ENCODE measurements around the gene PXDN.
"Not testable (repeated sequence)": the region's sequence is repeated elsewhere in the genome, so short reads cannot be mapped to it uniquely, and the experiment has no call there.

PXDN gene

GRCh38 chr2:1700427-1700826 is 43.9 kb downstream of the PXDN start:
- FAIRE-seq: not testable (repeated sequence)

- FAIRE-seq: no peak
Observed at GRCh38 chr2:1698188-1698945, 45.9 kb downstream of the PXDN start.

GRCh38 chr2:1697601-1698000 is 46.7 kb downstream of the PXDN start:
- FAIRE-seq: no peak

- FAIRE-seq: no peak
Observed at GRCh38 chr2:1696472-1696871, 47.8 kb downstream of the PXDN start.

GRCh38 chr2:1694371-1695271 is 49.7 kb downstream of the PXDN start:
- FAIRE-seq: no peak

- no peak for FAIRE-seq
Observed at GRCh38 chr2:1693723-1694122, 50.6 kb downstream of the PXDN start.

- no peak for FAIRE-seq
Observed at GRCh38 chr2:1692342-1692741, 52.0 kb downstream of the PXDN start.

GRCh38 chr2:1691366-1691765 is 52.9 kb downstream of the PXDN start:
- no peak for FAIRE-seq

- no peak for FAIRE-seq
Observed at GRCh38 chr2:1690056-1690775, 54.1 kb downstream of the PXDN start.

GRCh38 chr2:1688859-1689258 is 55.5 kb downstream of the PXDN start:
- no peak for FAIRE-seq

- FAIRE-seq: no peak
Observed at GRCh38 chr2:1688161-1688560, 56.2 kb downstream of the PXDN start.

- FAIRE-seq: no peak
Observed at GRCh38 chr2:1687254-1687653, 57.1 kb downstream of the PXDN start.

GRCh38 chr2:1686784-1687105 is 57.6 kb downstream of the PXDN start:
- no peak for FAIRE-seq

GRCh38 chr2:1685957-1686783 is 58.1 kb downstream of the PXDN start:
- FAIRE-seq: no peak

- FAIRE-seq: no peak
Observed at GRCh38 chr2:1685078-1685956, 59.0 kb downstream of the PXDN start.

GRCh38 chr2:1683297-1683696 is 61.0 kb downstream of the PXDN start:
- no peak for FAIRE-seq

- no peak for FAIRE-seq
Observed at GRCh38 chr2:1682181-1682440, 62.2 kb downstream of the PXDN start.

GRCh38 chr2:1681323-1682180 is 62.8 kb downstream of the PXDN start:
- FAIRE-seq: no peak

- FAIRE-seq: no peak
Observed at GRCh38 chr2:1681017-1681318, 63.3 kb downstream of the PXDN start.

- FAIRE-seq: no peak
Observed at GRCh38 chr2:1680222-1681016, 63.9 kb downstream of the PXDN start.
